ENCODE results near the gene ERC1.
"Not testable (repeated sequence)": the region's sequence is repeated elsewhere in the genome, so short reads cannot be mapped to it uniquely, and the experiment has no call there.

ERC1 gene

GRCh38 chr12:1126091-1126490, 135.1 kb downstream of the ERC1 start:
- no peak overlapping the region for H3K4me3 ChIP-seq (replicated peaks in 1 of 2; ENCODE audit: low read depth in 2 of 2, low read length in 2 of 2)
- no peak for TF ChIP-seq CTCF (IDR thresholded peaks at IDR 0.05; ENCODE audit: low read depth, low read length)
- no peak for DNase-seq (ENCODE audit: low read depth in 2 of 2)

GRCh38 chr12:1127021-1127420, 136.0 kb downstream of the ERC1 start:
- no peak for TF ChIP-seq CTCF (IDR thresholded peaks at IDR 0.05; ENCODE audit: low read depth, low read length)
- DNase-seq (ENCODE audit: low read depth in 2 of 2): no peak
- no peak overlapping the region for H3K4me3 ChIP-seq (replicated peaks in 1 of 2; ENCODE audit: low read depth in 2 of 2, low read length in 2 of 2)

- H3K4me3 ChIP-seq (replicated peaks in 1 of 2; ENCODE audit: low read depth in 2 of 2, low read length in 2 of 2): no peak overlapping the region
- no peak for DNase-seq (ENCODE audit: low read depth in 2 of 2)
- TF ChIP-seq CTCF (IDR thresholded peaks at IDR 0.05; ENCODE audit: low read depth, low read length): no peak
These were observed 139.1 kb downstream of the ERC1 start for GRCh38 chr12:1130164-1130563.

- TF ChIP-seq CTCF (IDR thresholded peaks at IDR 0.05; ENCODE audit: low read depth, low read length): no peak
- H3K4me3 ChIP-seq (replicated peaks in 1 of 2; ENCODE audit: low read depth in 2 of 2, low read length in 2 of 2): no peak overlapping the region
- DNase-seq (ENCODE audit: low read depth in 2 of 2): no peak
These were observed 139.5 kb downstream of the ERC1 start for GRCh38 chr12:1130571-1130970.

GRCh38 chr12:1131811-1132224, 140.8 kb downstream of the ERC1 start:
- TF ChIP-seq CTCF (IDR thresholded peaks at IDR 0.05; ENCODE audit: low read depth, low read length): no peak
- H3K4me3 ChIP-seq (replicated peaks in 1 of 2; ENCODE audit: low read depth in 2 of 2, low read length in 2 of 2): no peak overlapping the region
- no peak for DNase-seq (ENCODE audit: low read depth in 2 of 2)

- no peak for DNase-seq (ENCODE audit: low read depth in 2 of 2)
- H3K4me3 ChIP-seq (replicated peaks in 1 of 2; ENCODE audit: low read depth in 2 of 2, low read length in 2 of 2): no peak overlapping the region
- no peak for TF ChIP-seq CTCF (IDR thresholded peaks at IDR 0.05; ENCODE audit: low read depth, low read length)
These were observed 141.3 kb downstream of the ERC1 start for GRCh38 chr12:1132311-1132710.

GRCh38 chr12:1138691-1139090, 147.7 kb downstream of the ERC1 start:
- no peak overlapping the region for H3K4me3 ChIP-seq (replicated peaks in 1 of 2; ENCODE audit: low read depth in 2 of 2, low read length in 2 of 2)
- no peak for TF ChIP-seq CTCF (IDR thresholded peaks at IDR 0.05; ENCODE audit: low read depth, low read length)
- DNase-seq (ENCODE audit: low read depth in 2 of 2): no peak

- not testable (repeated sequence) for H3K4me3 ChIP-seq (replicated peaks in 1 of 2; ENCODE audit: low read depth in 2 of 2, low read length in 2 of 2); DNase-seq (ENCODE audit: low read depth in 2 of 2)
These were observed 155.7 kb downstream of the ERC1 start for GRCh38 chr12:1146758-1147157.

All from cardiac fibroblast (primary cell).